Measurements from ENCODE around the gene QSER1. TPM values are rescaled to one million over a fixed set of nuclear protein-coding genes. Genes with fewer than 3 reads are reported as not detected.
A peak's percentile ranks its signal among the peaks of the same experiment; 100 is the strongest.

The QSER1 gene
- total and polyA plus RNA-seq, 9 of the 15 experiments (the other 6 are each of a cell fraction or from before 2014, with no cell fraction given): 5.8 to 33.6 (median 22.3) TPM

GRCh38 chr11:33015621-33016551, 123.3 kb downstream of the QSER1 start, which contains the start of gene DEPDC7 (continued):
- TF ChIP-seq TAF15 (IDR thresholded peaks at IDR 0.05; ENCODE audit: low read depth, low read length) (no peak), ATF7 (IDR thresholded peaks at IDR 0.05) (no peak), CREM (IDR thresholded peaks at IDR 0.05; ENCODE audit: low read depth) (0 out of 2 replicates have a peak, but pooled peaks have one; percentile 19), SRSF1 (IDR thresholded peaks at IDR 0.05; ENCODE audit: low read depth, low read length) (no peak), POLR2A (conservative IDR thresholded peaks at IDR 0.05) (peak; percentile 87), ETV1 (tag; conservative IDR thresholded peaks at IDR 0.05; ENCODE audit: low read depth) (no peak), ZNF217 (CRISPR knock-in tag; IDR thresholded peaks at IDR 0.05) (no peak), HOMEZ (CRISPR knock-in tag; IDR thresholded peaks at IDR 0.05) (no peak), PHB2 (IDR thresholded peaks at IDR 0.05; ENCODE audit: low read depth) (no peak), PRPF4 (IDR thresholded peaks at IDR 0.05; ENCODE audit: insufficient read depth, low read depth, low read length, poor library complexity, severe bottlenecking) (no peak), PTTG1 (tag; IDR thresholded peaks at IDR 0.05; ENCODE audit: low read depth) (no peak), ARID3A (IDR thresholded peaks at IDR 0.05; ENCODE audit: borderline replicate concordance, low read depth, low read length) (no peak), STAT5B (CRISPR knock-in tag; IDR thresholded peaks at IDR 0.05) (no peak), TARDBP (IDR thresholded peaks at IDR 0.05) (no peak), WHSC1 (IDR thresholded peaks at IDR 0.05; ENCODE audit: low read length) (no peak), PBX2 (CRISPR knock-in tag; IDR thresholded peaks at IDR 0.05; ENCODE audit: low read depth) (no peak), PBX2 (tag; conservative IDR thresholded peaks at IDR 0.05; ENCODE audit: low read depth) (no peak), ZBED1 (IDR thresholded peaks at IDR 0.05) (no peak), ZNF431 (CRISPR knock-in tag; IDR thresholded peaks at IDR 0.05) (no peak; the same call in 1 of the 2 replicates), EHMT2 (IDR thresholded peaks at IDR 0.05) (no peak), HDAC2 (IDR thresholded peaks at IDR 0.05) (no peak; the same call in none of the 2 replicates), ZBTB43 (CRISPR knock-in tag; IDR thresholded peaks at IDR 0.05) (0 out of 2 replicates have a peak, but pooled peaks have one; percentile 19)
